Stimulated activated CD4-positive, alpha-beta T cell treated with anti-CD3 and anti-CD28 coated beads, Interleukin-1b, Interleukin-23, amount 100 ng/mL, for 24 hours (primary cell): Measurements from ENCODE around the gene HPCAL1.
"Not testable (repeated sequence)": the region's sequence is repeated elsewhere in the genome, so short reads cannot be mapped to it uniquely, and the experiment has no call there.

ENCODE experiments used
- DNase-seq, 4 experiments: peaks; one replicate each; pipeline ENCODE4 v3.0.0-alpha.2; 2020; ENCODE audit warnings: low read depth in 4 of 4, low spot score in 1 of 4

The HPCAL1 gene

DNA sequence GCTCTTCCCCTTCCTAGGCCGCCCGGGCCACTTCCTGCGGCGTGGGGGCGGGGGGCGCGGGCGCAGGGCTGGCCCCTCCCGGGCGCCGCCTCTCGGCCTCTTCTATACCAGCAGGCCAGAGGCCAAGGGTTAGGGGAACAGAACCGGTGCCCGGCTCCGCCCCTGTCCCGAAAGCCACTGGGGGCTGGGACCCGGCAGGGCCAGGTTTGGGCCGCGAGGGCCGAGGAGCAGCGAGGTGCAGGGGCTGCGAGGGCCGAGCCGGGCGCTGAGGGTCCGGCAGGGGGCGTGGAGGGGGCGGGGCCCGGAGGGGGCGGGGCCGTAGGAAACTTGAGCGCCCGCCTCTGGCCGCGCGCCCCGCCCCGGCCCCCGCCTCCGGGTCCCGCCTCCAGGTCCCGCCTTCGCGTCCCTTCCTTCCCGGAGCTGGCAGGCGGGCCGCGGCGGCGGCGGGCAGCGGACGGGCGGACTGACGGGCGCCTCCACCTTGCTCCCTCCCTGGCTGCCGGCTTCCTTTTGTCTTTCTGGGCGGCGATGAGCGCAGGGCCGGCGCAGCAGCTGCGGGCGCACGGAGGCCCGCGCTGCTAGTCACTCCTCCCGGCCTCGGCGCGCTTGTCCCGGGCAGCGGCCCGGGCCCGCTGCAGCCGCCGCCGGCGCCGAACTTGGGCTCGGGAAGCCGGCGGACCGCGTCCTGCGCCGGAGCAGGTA is at the start of gene HPCAL1:
TSS of gene HPCAL1 (plus strand) at position 426 of the 702 bp plus-strand sequence. CDS start 116,854 bp downstream, outside the sequence.
- peak; percentile 50 to 79 (median 63) for DNase-seq

DNA sequence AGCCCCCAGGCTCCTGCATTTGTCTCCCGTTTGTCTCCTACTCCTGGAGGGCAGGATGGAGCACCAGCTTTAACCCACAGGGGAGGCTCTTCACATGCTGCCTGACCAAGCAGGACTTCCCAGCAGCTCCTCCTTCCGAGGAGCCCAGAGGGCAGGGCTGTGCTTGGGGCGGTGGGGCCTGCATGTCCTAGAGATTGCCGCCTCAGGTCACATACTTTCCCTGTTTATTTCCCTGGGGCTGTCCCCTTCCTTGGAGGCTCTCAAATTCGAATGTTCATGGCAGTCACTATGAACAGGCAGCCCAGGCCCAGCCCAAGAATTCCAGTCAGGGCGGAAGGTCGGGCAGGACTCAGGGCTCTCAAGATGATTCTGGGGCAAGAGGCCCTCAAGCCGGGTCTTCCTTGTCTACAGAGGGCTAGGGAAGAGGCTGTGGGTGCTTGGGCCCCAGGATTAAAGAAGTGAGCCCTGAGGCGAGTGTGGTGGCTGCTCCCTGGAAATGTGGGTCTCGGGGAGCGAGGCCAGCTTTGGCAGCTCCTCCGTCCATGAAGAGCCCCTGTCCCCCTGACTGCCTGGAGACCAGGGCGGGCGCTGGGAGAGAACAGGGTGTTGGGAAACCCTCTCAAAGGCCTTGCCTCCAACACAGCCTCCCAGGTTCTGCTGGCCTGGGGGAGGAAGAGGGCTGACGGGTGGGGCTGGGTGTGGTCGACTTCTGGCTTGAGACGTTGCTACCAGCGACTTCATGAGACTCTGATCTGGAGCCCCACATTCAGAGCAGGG is 48.9 kb upstream of the HPCAL1 start:
- no peak for DNase-seq

DNA sequence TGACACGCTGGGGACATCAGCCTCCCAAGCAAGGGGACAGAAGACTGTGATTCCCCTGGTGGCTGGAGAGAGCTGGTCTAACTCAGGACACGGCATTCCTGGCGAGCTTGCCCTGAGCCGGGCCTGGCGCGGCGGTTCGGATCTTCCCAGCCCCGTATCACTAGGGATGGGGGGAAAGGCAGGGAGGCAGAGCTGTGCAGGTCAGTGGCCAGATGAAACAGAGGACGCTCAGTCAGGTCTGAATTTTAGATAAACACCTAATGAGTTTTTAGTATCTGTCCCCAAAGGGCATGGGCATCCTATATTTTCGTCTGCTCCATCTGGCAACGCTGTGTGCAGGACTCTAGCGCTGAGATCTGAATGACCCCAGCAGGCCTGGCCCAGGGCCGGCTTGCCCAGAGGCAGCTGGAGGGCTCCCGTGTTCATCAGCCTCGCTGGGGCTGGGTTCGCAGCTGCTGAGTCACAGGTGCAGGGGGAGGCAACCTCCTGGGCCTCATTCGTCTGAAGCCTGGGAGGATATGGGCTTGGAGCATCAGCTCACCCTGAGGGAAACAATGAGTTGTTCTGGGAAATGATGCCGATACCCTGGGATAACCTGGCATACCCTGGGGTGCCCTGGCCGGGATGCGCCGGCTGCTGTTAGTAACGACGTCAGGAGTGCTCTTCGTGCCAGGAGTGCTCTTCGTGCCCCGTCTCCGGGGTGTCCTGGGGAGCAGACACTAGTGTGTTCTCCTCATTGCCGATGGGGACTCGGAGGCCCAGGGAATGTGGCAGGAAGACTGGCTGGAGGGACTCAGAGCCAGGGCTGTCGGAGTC is 48.1 kb upstream of the HPCAL1 start:
- DNase-seq, result no peak

DNA sequence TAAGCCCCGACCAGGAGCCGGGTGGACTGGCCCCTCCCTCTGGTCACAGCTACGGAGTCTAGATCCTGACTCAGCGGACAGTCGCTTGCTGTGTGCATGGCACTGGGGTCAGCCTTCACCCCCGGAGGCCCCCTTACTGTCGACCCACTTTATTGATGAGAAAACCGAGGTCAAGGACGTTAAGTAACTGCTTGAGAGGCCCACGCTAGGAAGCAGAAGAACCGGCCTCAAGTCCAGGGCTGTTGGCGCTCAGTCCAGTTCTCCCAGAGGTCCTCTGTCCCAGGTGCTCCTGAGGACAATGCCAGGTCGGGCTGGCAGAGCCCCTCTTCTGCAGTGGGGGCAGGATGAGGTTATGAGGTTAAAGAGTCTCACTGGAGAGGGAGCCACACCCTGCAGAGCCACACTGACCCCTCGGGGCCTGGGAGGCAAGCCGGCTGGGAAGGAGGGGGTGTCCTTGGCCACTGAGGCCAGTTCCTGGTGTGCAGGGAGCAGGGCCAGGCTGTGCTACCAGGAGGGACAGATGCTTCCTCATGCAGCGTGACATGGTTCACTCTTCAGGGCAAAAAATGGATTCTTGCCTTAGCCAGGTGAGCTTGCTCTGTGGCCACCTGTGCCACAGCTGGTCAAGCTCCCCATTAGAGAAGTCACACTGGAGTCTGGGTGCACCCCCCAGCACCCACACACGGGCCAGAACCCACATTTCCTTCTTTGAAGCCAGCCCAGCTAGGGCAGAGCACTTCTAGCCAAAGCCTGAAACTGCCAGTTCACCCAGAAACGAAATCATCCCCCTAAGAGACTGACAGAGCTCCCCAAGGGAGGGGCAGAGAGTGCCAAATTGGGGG is 47.3 kb upstream of the HPCAL1 start:
- DNase-seq, result no peak

GRCh38 chr2:10256031-10256514 is 46.6 kb upstream of the HPCAL1 start:
- no peak for DNase-seq

DNA sequence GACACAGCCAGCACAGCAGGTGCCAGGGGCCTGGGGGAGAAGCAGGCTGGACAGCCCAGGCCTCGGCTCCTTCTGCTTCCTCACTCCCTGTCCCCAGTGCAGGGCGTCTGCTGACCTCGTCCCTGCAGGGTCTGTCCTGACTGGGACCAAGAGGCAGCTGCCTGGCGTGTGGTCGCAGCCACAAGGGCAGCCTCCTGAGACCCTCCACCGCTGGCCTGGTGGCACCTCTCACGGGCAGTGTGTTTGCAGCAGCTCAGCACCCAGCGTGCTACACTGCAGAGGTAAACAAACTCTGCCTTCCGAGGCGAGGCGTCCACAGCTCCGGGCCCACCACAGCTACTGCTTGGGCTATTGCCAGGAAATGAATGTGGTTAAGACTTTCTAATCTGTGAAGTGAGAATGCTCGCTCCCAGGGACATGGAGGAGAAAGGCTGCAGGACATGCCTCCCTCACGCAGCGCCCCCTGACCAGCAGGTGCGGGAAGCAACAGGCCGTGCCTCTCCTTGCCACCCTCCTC is 46.1 kb upstream of the HPCAL1 start:
- no peak for DNase-seq

GRCh38 chr2:10257036-10257435 is 45.7 kb upstream of the HPCAL1 start:
- no peak for DNase-seq

DNA sequence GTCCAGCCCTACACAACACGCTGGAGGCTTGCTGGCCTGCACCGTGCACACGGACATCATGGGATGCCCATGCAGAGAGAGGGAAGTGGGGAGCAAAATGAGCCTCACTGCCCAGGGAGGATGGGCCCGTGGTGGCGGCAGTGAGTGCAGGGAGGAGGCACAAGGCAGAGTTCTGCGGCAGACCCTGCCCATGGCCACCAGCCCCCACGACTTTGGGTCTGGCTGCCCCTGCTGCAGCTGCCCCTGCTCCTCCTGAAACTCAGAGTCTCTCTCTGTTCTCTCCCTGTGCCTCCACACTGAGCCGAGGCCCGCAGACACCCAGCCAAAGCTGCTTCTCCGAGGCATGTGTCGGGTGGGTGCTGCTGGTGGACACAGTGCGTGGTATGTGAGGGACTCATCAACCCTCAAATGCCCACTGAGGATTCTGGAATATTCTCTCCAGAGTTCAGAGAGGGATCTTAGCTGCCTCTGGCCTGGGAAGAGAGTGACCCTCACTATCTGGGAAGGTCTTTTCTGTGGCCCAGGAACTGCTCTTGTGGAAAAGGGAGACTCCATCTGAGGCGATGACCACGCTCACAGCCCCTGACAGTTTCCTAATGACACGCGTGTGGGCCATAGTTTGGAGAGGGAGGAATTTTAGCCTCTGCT is 45.1 kb upstream of the HPCAL1 start:
- no peak for DNase-seq

DNA sequence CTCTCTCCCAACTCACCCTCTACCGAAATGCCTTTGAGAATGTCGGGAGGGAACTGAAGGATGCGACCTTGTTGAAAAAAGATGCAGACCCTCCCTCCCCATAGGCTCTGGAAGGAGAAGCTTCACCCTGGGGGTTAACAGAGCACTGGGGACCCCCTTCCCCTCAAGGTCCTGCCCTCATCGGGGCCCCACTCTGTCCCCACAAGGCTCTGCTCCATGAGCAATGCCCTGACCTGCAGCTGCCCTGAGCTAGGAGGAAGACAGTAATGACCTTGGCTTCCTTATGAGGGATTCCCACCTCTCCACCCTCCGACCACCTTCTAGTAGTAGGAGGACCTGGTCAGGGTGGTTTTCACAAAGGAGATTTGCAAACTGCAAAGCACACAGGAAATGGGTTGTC is 44.4 kb upstream of the HPCAL1 start:
- DNase-seq, result no peak

DNA sequence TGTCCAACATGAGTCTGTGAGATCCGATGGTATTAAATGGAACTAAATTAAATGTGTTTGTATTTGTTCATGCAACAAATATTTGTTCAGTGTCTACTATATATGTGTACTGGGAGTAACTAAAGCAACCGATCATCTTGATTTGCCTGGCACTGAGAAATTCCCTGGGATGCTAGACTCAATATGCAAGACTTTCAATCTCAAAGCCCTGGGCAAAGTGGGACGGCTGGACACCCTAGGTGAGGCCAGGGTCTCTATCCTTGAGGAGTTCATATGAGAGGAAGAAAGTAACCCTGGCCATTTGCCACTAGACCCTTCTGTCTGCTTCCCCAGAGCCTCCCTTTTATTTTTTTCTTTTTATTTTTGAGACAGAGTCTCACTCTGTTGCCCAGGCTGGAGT is 44.0 kb upstream of the HPCAL1 start:
- DNase-seq, result no peak

DNA sequence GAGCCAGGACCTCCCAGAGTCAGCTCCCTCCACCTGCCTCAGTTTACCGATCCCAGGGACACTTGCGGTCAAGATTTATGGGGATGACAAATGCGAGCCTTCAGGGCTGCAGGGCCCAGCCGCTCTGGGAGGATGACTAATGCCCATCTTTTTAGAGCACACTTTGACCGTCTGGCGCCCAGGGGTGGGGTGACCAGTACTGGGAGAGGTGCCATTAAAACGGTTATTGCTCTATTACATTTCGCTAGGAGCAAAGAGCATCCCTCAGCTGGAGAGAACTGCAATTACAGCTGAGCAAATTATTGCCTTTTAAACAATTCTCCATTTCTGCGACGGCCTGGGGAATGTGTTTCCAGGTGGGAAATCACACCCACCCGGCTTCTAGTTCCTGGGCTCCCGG is 42.6 kb upstream of the HPCAL1 start:
- DNase-seq, result no peak

DNA sequence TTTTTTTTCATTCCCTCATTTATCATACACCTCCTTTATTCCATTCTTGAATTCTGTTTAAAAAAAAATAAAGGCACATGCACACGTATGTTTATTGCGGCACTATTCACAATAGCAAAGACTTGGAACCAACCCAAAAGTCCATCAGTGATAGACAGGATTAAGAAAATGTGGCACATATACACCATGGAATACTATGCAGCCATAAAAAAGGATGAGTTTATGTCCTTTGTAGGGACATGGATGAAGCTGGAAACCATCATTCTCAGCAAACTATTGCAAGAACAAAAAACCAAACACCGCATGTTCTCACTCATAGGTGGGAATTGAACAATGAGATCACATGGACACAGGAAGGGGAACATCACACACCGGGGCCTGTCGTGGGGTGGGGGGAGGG is 39.2 kb upstream of the HPCAL1 start:
- DNase-seq, result not testable (repeated sequence)

GRCh38 chr2:10264506-10265328 is 38.0 kb upstream of the HPCAL1 start:
- DNase-seq, result no peak

DNA sequence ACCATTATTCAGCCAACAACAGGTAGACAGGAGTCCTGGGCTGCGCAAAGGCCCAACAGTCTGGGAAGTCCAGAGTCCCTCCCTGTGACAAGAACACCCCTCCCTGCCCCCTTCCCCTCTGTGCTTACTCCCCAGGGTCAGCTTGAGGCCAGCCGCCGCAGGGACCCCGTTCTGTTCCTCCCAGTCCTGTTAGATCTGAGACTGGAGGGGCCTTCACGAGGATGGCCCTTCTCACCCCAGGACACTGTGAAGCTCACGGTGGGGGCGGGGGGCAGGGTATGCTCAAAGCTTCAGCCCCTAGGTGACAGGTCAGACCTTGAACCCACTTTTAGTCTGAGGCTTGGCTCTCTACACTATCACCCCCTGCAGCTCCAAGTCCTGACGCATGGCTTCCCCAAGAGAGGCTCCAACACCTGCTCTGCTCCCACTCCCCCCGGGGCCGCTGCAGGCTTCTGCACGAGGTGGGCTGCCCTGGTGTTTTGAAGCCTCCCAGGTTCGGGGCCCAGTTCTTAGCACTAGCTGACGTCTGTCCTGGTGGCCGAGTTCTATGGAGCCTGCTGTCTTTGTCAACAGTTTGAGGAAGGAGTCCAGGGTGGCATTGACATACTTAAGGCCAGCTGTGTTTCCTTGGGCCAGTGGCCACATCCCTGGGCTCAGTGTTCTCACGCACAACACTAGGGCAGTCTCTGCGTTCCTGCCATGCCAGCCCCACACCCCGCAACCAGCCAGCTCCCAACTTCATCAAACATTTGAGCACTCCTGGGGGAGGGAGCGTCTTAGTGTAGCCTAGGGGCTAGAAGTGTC is 37.2 kb upstream of the HPCAL1 start:
- DNase-seq, result no peak

DNA sequence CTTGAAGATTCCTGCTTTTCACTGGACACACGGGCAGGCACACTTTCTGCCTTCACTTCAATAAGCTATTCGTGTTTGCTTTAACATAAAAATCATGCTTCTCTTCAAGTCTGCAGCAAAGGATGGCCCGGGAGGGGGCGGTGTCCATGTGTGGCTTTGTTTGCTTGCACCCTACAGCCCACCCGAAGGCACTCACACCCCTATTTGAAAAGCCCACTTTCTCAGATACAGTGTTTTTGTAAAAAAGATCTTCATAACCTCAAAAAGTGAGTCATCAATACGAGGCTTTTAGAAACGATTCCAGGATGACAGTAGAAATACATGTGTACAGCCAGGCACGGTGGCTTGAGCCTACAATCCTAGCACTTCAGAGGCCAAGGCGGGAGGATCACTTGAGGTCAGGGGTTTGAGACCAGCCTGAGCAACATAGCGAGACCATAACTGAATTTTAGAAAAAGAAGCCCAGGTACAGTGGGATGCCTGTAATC is 36.5 kb upstream of the HPCAL1 start:
- no peak for DNase-seq

DNA sequence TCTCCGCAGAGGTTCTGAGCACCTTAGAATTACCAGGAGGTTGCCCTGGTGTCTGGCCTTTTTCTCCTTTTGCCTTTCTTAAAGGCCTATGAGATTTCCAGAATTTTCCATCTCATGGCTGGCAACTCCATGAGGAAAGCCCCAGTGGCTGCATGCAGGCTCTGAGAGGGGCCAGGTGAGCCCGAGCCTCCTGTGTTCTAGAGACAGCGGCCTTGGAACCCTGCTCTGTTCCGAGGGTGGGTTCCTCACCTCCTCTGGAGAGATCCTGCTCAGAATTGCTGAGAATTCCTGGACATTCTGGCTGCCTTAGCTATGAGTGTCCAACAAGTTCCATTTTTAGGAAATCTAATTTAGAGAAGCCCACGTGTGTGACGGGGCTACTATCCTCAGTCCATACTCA is 35.7 kb upstream of the HPCAL1 start:
- DNase-seq, result no peak

GRCh38 chr2:10267551-10268465 is 34.9 kb upstream of the HPCAL1 start:
- no peak for DNase-seq
